Measurements from ENCODE around the gene CTTNBP2.

Gene CTTNBP2, protein sequence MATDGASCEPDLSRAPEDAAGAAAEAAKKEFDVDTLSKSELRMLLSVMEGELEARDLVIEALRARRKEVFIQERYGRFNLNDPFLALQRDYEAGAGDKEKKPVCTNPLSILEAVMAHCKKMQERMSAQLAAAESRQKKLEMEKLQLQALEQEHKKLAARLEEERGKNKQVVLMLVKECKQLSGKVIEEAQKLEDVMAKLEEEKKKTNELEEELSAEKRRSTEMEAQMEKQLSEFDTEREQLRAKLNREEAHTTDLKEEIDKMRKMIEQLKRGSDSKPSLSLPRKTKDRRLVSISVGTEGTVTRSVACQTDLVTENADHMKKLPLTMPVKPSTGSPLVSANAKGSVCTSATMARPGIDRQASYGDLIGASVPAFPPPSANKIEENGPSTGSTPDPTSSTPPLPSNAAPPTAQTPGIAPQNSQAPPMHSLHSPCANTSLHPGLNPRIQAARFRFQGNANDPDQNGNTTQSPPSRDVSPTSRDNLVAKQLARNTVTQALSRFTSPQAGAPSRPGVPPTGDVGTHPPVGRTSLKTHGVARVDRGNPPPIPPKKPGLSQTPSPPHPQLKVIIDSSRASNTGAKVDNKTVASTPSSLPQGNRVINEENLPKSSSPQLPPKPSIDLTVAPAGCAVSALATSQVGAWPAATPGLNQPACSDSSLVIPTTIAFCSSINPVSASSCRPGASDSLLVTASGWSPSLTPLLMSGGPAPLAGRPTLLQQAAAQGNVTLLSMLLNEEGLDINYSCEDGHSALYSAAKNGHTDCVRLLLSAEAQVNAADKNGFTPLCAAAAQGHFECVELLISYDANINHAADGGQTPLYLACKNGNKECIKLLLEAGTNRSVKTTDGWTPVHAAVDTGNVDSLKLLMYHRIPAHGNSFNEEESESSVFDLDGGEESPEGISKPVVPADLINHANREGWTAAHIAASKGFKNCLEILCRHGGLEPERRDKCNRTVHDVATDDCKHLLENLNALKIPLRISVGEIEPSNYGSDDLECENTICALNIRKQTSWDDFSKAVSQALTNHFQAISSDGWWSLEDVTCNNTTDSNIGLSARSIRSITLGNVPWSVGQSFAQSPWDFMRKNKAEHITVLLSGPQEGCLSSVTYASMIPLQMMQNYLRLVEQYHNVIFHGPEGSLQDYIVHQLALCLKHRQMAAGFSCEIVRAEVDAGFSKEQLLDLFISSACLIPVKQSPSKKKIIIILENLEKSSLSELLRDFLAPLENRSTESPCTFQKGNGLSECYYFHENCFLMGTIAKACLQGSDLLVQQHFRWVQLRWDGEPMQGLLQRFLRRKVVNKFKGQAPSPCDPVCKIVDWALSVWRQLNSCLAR (N-terminal part only)

DNA sequence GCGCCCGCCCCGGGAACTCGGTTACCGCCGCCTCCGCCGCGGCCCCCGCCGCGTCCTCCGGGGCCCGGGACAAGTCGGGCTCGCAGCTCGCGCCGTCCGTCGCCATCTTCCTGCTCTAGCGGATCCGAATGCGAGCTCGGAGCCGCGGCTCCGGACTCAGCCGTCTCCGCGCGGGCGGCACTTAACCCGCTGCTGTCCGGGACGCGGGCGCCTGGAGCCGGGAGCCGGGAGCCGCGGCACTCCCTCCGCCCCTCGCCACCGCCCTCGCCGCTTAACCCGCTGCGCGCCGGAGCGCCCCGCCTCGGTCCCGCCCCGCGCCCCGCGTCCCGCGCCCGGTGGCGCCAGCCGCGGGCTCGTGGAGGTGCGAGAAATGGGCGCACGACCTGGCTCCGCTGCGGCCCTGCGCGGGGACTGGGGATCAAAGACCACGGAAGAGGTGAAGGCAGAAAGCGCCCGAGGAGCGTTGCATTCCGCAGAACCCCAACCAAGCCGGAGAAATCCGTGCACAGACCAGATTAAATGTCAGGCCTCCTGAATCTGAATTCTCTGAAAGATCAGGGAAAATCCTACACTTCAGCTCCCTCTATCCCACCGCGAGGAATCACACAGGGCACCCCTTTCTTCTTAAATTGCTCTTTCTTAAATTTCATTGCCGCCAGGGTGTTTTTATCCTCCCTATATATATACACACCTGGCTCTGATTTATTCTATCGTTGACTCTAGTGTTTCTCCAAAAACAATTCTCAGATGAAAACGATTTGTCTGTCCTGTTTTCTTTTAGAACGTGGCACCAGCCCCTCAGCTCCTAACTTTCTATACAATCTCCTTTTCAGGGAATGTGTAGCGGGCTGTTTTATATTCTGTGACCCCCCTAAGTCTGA lies at the start of gene CTTNBP2:
CTTNBP2 (minus strand) TSS at position 132 of the 881 bp plus-strand sequence; CDS start at position 106, 26 bp downstream.
- TF ChIP-seq GATA1 (IDR thresholded peaks at IDR 0.05; ENCODE audit: low read depth, low read length) (no peak), POLR2A (IDR thresholded peaks at IDR 0.05; ENCODE audit: low read length) (no peak)
- peak; percentile 35 to 47 for DNase-seq

DNA sequence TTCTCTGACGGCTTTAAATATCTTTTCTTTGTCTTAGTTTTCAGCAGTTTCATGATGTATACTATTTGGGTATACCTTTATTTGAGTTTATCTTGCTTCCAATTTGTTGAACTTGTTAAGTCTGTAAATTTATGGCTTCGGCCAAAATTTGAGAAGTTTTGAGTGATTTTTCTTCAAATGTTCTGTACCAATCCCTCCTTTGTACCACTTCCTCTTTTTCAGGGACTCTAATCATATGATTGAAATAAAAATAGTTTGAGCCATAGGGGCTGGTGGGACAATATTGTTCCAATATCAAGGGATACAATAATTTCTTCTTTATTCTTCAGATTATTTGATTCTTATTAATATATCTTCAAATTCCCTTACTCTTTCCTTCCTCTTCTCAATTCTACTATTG lies 43.1 kb upstream of the CTTNBP2 start:
- no peak for DNase-seq
- TF ChIP-seq POLR2A (IDR thresholded peaks at IDR 0.05; ENCODE audit: low read length) (no peak), GATA1 (IDR thresholded peaks at IDR 0.05; ENCODE audit: low read depth, low read length) (no peak)

DNA sequence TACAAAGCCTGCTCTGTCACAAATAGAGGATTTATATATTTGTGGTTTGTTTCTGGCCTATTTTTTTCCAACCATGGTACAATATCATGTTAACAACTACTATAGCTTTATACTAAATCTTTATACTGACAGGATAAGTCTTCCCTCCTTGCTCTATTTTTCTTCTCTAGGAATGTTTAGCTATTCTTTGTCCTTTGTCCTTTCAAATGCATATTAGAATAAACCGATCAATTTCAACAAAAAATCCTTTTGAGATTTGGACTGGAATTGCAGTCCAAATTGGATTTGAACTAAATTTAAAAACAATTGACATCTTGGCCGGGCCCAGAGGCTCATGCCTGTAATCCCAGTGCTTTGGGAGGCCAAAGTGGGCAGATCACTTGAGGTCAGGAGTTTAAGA lies 39.2 kb upstream of the CTTNBP2 start:
- TF ChIP-seq GATA1 (IDR thresholded peaks at IDR 0.05; ENCODE audit: low read depth, low read length): no peak
- no peak for TF ChIP-seq POLR2A (IDR thresholded peaks at IDR 0.05; ENCODE audit: low read length)
- no peak for DNase-seq

DNA sequence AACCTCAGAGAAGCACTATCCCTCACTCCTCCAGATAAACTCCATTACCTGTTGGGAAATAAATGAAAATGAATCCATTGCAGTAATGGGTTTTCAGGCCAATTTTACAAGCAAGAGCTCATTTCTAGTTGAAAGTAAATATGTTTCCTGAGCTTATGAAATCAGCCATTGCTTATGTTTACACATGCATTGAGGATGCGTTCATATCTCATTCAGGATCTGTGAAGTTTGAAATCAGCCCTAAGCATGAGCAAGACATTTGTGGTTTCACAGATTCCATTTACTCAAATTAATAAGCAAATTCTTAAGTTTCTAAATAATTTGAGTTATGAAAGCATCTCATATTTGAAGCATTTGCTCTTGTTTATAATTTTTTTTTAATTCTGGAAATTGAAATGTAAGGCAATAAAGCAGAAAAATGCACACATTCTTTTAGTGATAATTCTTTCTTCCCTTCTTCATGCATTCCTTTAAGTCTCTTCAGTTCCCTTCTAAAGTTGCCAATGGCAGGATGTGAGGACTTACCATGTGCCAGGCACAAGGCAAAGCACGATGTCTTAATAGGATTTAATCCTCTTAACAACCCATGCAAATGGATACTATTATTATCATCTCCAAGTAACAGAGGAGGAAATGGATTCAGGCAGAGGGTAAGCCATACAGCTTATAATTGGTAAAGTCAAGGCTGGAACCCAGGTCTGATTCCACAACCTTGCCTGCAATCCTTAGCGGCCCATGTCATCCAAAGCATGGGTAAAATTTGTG lies 35.0 kb upstream of the CTTNBP2 start:
- no peak for DNase-seq
- TF ChIP-seq GATA1 (IDR thresholded peaks at IDR 0.05; ENCODE audit: low read depth, low read length) (no peak), POLR2A (IDR thresholded peaks at IDR 0.05; ENCODE audit: low read length) (no peak)

DNA sequence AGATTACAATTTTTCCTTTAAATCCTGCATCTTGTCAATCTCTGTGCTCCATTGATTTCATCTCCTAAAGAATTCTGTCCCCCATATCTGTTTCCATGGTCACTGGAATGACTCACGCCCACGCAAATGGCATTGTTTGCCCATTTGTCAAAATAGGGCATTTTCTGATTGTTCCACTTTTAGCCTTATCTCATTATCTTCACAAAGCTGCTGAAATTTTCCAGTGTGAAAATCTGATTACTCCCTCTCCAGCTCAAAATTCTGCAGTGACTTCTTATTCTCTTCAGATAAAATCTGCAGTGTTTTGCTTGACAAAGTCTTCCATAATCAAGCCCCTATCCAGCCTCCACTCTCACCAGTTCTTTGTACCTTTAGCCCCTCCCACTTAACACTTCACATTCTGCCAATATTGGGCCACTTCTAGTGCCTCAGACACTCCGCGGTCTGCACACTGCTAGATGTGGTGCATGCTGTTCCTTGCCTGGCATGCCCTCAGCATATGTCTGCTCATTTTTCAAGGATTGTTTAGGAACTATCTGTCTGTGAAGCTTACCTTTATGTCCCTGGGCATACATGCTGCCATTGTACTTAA lies 33.9 kb upstream of the CTTNBP2 start:
- TF ChIP-seq GATA1 (IDR thresholded peaks at IDR 0.05; ENCODE audit: low read depth, low read length): no peak
- TF ChIP-seq POLR2A (IDR thresholded peaks at IDR 0.05; ENCODE audit: low read length): no peak
- no peak for DNase-seq

DNA sequence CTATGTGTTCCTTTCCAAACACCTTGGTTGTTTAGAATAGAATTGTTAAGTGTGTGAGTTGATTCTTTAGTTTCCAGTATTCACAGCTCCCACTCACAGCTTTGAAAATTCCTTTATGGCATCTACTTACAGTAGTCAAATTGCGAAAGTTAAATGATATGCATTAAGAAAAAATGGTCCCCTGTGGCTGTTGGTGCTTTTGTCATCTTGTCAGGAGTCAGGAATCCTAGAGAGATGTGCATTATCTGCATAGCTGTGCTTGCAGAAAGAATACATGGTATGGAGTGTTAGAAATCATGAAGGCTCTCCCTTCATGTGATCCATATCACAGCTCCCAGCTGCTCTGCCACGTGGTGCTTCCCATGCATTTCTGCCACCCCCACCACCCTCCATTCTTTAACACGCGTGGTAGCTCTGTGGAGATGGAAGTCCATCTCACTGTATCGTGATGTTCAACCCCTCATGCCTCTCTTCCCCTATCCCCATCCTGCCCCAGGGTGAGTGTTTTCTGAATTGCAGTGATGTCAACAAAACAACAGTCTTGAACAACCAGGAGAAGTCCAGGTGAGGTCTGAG lies 29.2 kb upstream of the CTTNBP2 start:
- no peak for DNase-seq
- TF ChIP-seq POLR2A (IDR thresholded peaks at IDR 0.05; ENCODE audit: low read length) (no peak), GATA1 (IDR thresholded peaks at IDR 0.05; ENCODE audit: low read depth, low read length) (no peak)

DNA sequence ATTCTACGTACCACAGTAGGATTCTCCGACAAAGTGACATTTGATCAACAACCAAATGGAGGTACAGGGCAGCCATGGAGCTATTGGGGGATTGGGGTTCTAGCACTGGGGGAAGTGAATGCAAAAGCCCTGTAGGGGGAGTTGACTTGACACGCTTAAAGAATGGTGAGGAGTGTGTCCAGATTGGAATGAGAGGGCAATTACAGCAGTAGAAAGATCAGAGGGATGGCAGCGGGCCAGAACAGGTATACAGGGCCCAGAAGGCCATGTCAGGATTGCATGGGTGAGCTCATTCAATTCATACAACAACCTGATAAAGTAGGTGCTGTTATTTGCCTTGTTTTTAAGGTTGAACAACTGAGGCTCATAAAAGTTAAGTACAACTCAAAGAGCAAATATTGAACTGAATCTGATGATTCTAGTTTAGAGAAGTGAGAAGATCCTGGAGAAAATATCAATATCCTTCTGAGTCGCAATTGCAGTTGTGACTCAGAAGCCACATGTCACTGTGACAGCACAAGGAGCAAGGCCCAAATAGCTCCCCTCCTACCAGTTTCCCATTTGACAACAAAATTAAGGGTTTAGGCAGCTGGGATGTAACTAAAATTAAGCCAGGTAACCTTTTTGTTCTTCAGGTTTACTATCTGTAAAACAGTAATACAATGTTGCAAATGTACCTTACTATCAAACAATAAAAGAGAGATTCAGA lies 28.0 kb upstream of the CTTNBP2 start:
- no peak for TF ChIP-seq GATA1 (IDR thresholded peaks at IDR 0.05; ENCODE audit: low read depth, low read length)
- TF ChIP-seq POLR2A (IDR thresholded peaks at IDR 0.05; ENCODE audit: low read length): no peak
- no peak for DNase-seq

DNA sequence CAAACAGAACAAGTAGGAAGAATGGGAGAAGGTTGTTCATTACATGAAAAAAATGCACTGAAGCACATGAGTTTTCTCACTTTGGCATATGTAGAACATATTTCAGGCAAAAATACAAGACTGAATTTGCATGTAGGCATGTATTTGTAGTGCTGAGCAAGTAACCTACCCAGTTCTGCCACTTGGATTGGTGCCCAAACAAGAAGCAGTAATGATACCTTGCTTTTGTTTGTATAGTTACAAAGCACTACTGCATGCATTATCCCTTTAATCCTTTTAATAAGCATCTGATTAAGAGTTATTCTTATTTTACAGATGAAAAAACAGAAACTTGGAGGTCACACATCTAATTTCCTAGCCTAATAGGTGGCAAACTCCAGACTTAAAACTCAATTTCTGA lies 23.1 kb upstream of the CTTNBP2 start:
- TF ChIP-seq POLR2A (IDR thresholded peaks at IDR 0.05; ENCODE audit: low read length) (no peak), GATA1 (IDR thresholded peaks at IDR 0.05; ENCODE audit: low read depth, low read length) (no peak)
- DNase-seq: no peak

DNA sequence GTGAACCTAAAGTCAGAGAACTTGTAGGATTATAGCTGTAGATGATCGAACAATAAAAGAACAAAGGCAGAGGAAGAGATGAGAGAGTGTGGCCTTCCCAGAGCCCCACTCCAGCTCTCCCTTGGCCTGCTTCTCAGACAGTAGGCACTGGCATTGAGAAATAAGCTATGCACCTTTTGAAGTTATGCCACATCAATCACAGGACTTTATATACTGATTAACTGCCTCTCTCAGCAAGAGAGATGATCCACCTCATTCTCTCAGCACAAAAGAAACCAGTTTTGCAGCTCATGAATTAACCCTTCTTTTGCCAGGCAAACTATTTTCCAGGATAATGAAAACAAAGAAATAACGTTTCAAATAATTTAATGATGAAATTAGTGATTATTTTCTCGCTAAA lies 22.0 kb upstream of the CTTNBP2 start:
- TF ChIP-seq GATA1 (IDR thresholded peaks at IDR 0.05; ENCODE audit: low read depth, low read length): no peak
- no peak for DNase-seq

DNA sequence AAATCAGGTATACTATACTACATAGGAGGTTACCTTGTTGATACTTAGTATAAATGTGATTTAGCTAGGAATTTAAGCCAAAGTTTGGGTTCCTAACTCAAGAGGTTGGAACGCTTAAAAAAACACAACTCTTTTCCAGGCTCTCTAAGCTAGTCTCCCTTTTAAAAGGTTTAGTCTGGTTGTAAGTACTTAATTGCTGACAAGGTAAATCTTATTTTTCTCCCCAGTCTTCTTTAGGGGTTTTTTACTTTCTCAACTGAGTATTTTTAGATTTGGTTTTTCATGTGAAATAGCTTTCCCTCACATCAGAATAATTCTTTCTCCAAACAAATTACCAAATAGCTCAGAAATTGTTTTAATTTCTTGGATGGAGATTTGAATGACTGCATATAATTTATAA lies 20.8 kb upstream of the CTTNBP2 start:
- no peak for TF ChIP-seq POLR2A (IDR thresholded peaks at IDR 0.05; ENCODE audit: low read length)
- TF ChIP-seq GATA1 (IDR thresholded peaks at IDR 0.05; ENCODE audit: low read depth, low read length): no peak
- no peak for DNase-seq

DNA sequence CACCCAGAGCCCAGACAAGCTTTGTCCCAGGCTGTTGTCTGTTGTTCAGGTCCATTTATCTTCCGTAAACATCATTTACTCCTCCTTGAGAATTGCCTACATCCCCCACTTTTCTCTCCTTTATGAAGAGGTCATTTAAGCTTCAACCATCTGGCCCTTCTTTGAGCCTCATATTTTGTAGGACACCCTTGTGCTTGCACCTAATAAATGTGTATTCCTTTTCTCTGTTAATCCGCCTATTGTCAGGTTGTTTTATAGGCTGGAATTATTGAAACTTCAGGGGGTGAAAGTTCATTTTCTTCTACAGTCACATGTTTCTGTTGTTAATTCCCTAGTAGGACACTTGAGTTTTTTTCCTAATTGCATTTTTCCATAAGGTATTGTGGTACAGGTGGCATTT lies 19.6 kb upstream of the CTTNBP2 start:
- TF ChIP-seq POLR2A (IDR thresholded peaks at IDR 0.05; ENCODE audit: low read length): no peak
- TF ChIP-seq GATA1 (IDR thresholded peaks at IDR 0.05; ENCODE audit: low read depth, low read length): no peak
- DNase-seq: no peak
